Urothelium cell line (cell line): Measurements from ENCODE around the gene TDRD7.

Experiments used
- DNase-seq: peaks from one replicate; pipeline ENCODE4 v3.0.0; 2011; ENCODE audit warnings: low spot score, mixed read lengths
- FAIRE-seq: peaks from 2 replicates; lab custom pipeline; 2011; peaks lifted over from hg19 to GRCh38; lab: Jason Lieb, UNC

Gene TDRD7

GRCh38 chr9:97503862-97504210 is 91.9 kb downstream of the TDRD7 start:
- no peak for DNase-seq
- FAIRE-seq, result no peak

DNA sequence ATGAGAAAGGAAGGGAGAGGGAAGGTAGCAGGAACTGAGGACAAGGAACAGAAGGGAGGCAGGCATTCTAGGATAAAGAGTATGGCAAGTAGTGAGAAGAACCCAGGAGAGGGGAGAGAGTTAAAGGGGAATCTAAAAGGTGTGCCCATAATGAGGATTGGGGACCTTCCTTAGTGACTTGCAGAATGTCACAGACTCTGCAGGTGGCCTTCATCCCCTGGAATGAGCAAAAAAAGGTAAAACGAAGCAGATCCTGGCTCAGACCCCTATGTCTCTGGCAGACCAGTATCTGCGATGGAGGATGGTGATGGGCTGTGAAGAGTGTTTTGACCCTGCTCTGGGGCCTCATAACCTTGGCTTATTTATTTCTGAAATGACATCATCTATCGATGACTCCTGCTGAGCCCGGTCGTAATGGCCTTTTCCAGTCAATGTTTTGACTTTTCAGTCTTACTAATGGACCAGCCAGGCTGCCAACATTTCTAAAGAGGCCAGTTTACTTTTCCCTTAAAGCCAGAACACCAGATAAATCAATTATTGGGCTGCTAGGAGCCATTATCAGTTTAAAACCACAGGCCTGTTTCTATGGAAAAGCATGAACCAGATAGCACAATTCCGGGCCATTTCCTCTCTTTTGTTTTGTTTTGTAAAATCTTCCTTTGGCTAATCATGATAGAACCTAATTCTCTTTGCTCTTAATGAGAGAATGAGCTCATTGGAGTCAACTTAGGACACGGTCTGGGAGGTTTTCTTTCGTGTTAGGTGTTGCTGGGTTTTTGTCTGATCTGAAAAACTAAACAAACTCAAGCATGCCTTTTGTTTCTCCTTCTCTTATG is 92.7 kb downstream of the TDRD7 start:
- DNase-seq (no peak), FAIRE-seq (no peak)

DNA sequence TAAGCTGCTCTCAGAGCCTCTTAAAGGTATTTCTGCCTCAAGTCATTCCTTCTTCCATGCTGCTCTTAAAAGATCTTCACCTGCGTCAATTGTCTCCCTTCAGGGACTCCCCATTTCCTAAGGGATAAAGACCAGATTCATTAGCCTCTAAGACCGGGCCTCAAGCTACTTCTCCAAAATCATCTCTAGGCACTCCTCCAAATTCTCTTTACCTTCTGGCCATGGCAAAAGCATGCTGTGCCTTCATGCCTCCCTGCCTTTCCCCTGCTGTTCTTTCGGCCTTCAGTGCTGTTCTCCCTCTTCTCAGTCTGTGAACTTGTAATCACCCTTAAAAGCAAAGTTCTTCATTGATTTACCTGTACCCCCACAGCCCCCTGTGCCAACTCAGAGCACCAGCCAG is 93.9 kb downstream of the TDRD7 start:
- FAIRE-seq (no peak), DNase-seq (no peak)

- FAIRE-seq (no peak), DNase-seq (no peak)
Observed at GRCh38 chr9:97506306-97506705, 94.4 kb downstream of the TDRD7 start.

DNA sequence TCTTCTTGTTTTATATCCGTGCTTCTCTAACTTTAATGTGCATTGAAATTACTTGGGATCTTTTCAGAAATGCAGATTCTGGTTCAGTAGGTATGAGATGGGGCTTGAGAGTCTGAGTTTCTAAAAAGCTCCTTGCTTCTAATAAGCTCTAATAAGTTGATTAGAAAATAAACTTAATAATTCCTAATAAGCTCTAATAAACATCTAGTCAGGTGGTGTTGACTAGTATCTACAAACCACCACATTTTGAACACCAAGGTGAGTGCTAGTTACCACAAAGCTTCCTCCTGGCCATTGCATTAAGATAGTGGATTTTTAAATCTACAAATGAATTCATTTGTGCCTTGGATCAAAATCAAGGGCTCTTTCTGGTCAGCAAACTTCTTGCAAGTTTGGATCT is 94.9 kb downstream of the TDRD7 start:
- no peak for FAIRE-seq
- no peak for DNase-seq

- DNase-seq, result no peak
- no peak for FAIRE-seq
Observed at GRCh38 chr9:97507428-97507984, 95.6 kb downstream of the TDRD7 start.

GRCh38 chr9:97508852-97509251 is 97.0 kb downstream of the TDRD7 start:
- FAIRE-seq (no peak), DNase-seq (no peak)

DNA sequence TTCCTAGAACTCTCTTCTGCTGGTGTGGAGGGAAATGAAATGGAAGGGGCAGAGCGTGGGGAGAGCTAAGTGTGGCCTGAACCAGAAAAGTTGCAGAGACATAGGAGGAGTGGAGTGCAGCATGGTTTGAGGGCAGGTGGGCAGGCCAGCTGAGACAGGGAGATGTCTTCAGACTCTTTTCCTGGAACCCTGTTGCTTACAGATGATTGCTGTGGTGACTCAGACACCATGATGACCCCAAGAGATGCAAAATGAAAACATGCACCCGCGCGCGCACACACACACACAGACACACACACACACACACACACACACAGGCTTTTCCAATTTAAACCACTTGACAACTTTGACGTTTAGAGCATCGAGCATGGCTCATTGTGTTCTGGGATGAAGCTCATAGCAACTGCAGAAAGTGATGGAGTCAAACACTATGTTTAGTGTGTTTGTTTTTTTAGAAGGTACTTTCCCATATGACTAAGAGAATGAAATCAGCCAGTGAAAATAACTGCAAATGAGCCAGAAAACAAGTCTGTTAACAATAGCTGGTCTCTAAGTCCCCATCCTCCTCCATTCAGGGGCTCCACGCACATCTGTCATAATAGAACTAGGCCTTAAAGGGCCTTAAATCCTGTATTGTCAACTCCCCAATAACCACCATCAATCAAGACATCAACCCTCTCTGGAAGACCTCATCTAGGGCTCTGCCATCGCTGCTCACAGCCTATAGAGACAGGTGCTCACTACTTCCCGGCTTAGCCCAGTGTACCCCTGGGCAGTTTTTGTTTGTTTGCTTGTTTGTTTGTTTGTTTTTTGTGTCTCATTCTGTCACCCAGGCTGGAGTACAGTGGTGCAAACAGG is 99.1 kb downstream of the TDRD7 start:
- FAIRE-seq (no peak), DNase-seq (no peak)

- no peak for DNase-seq
- no peak for FAIRE-seq
Observed at GRCh38 chr9:97511655-97512427, 99.9 kb downstream of the TDRD7 start.

- FAIRE-seq (no peak), DNase-seq (no peak)
Observed at GRCh38 chr9:97512966-97513560, 101.2 kb downstream of the TDRD7 start.

DNA sequence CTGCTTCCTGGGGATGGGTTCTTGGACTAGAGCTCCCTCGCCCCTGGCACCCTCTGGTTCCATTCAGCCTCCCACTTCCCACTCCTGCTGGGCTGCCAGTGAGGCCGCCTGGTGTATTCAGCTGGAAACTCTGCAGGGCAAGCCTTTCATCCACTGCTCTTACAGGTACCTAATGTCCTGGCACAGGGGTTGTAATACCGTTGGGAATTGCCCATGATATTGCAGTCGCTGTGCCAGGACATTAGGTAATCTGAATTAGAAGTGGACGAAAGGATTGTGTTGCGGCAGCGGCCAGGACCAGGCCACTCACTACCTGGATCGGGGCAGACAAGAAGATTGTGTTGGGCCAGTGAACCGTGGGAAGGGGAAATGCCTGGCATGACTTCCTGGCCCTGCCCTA is 102.6 kb downstream of the TDRD7 start:
- FAIRE-seq (no peak), DNase-seq (no peak)

- FAIRE-seq, result no peak
- no peak for DNase-seq
Observed at GRCh38 chr9:97515662-97516061, 103.8 kb downstream of the TDRD7 start.

DNA sequence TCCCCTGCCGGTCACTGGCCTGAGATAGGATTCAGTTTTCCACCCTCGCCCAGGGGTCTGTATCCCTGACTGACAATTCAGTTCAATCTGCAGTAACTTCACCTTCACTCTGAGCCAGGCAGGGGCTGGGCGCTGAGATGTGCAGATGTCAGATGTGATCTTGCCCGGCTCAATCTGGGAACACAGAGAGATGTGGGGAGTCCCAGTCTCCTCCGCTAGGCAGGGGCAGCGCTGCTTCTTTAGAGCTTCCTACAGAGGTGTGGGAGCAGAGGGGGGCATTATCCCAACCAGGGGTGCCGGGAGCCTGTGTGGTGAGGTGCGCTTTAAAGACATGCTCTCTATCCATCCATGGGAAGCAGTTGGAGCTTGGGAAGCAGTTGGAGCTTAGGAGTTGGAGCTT is 104.2 kb downstream of the TDRD7 start:
- DNase-seq (no peak), FAIRE-seq (no peak)

GRCh38 chr9:97517331-97518089 is 105.6 kb downstream of the TDRD7 start:
- DNase-seq (no peak), FAIRE-seq (no peak)

DNA sequence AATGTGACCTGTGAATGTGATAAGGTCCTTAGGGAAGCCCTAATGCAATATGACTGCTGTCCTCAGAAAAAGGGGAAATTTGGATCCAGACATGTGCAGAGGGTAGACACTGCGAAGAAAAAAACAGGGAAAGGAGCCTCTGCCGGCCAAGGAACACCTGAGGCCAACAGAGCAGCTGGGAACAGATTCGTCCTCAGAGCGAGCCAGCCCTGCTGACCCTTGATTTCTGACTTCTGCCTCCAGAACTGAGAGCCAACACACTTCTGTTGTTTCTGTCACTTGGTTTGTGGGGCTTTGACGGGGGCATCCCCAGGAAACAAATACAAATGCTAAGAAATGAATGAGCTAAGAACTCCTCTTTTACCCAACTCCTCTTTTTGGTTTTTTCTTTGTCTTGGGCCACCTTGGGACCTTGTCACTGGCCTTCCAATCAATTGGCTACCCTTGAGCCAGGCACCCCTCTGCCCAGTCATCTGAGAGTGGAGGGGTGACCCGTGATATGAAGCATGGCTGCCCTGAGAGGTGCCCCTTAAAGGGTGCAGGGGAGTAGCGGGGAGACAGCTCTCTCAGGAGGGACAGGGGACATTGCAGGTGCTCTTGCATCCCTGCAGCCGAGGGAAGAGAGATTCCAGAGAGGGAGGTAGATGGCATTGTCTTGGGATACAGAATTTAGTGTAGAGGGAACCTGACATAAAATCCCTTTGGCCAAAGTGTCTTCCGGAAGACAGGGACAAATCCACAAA is 106.4 kb downstream of the TDRD7 start:
- no peak for FAIRE-seq

GRCh38 chr9:97518909-97519307 is 107.0 kb downstream of the TDRD7 start:
- DNase-seq (peak; percentile 71), FAIRE-seq (no peak)

More for the DNA sequence above, 106.4 kb downstream of the TDRD7 start:
- no peak for DNase-seq

- DNase-seq (no peak), FAIRE-seq (no peak)
Observed at GRCh38 chr9:97519441-97519970, 107.6 kb downstream of the TDRD7 start.

DNA sequence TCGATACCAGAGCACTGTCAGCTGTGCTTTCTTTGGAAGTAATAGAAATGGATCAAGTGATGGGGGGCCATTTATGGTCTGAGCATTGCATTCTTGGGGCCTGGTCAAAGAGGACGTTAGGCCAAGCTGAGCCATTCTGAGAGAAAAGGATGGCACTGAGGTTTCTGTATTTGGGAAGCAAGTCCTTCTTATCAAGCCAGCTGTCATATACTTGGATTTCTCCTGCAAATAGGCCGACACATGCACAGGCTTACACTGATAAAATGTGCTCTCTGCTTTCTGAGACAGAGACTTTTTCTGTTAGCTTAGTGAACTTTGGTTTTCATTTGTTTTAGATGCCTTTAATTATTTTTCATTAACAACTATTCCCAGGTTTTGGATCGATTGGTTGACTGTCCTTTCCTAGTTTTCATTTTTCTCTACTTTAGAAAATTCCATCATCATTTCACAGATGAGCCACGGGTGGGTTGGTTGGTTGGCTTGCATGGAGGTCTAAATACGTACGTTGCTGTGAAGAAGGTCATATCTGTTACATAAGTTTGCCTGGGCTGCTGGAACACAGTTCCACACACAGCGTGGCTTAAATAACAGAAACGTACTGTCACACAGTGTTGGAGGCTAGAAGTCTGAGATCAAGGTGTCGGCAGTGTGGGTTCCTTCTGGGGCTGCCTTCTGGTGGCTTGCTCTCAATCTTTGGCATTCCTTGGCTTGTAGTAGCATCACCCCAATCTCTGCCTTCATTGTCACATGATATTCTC is 109.9 kb downstream of the TDRD7 start:
- DNase-seq, result no peak
- no peak for FAIRE-seq
